ACC112 (cell line): ENCODE measurements around the gene XYLB.
"Not testable (repeated sequence)": the region's sequence is repeated elsewhere in the genome, so short reads cannot be mapped to it uniquely, and the experiment has no call there.

ENCODE experiments used
- H2AFZ ChIP-seq: fragments of 200-600 bp; sonication (generic); one replicate; pipeline ENCODE4 v1.6.0; 2017; ENCODE audit warnings: antibody characterized with exemption, low read length; ENCODE audit not compliant: unreplicated experiment
- H3K27ac ChIP-seq: fragments of 200-600 bp; sonication (generic); 2 replicates; pipeline ENCODE4 v1.5.1; 2014; ENCODE audit warnings: low read depth, mild to moderate bottlenecking, antibody characterized with exemption, low read length, moderate library complexity
- H3K27me3 ChIP-seq: fragments of 200-600 bp; sonication (generic); 2 replicates; pipeline ENCODE4 v1.6.1; 2014; ENCODE audit warnings: mild to moderate bottlenecking, antibody characterized with exemption, low read length, moderate library complexity, mixed read lengths; ENCODE audit not compliant: insufficient read depth
- H3K36me3 ChIP-seq: fragments of 200-600 bp; sonication (generic); 2 replicates; pipeline ENCODE4 v1.6.1; 2016; ENCODE audit warnings: mild to moderate bottlenecking, antibody characterized with exemption, low read length, moderate library complexity, mixed read lengths; ENCODE audit not compliant: insufficient read depth
- H3K4me1 ChIP-seq: fragments of 200-600 bp; sonication (generic); one replicate; pipeline ENCODE4 v1.6.1; 2016; ENCODE audit warnings: low read length, mixed read lengths; ENCODE audit not compliant: insufficient read depth, unreplicated experiment, control insufficient read depth
- H3K4me3 ChIP-seq: fragments of 200-600 bp; sonication (generic); 2 replicates; pipeline ENCODE4 v1.5.1; 2014; ENCODE audit warnings: mild to moderate bottlenecking, low read depth, low read length
- H3K79me2 ChIP-seq: fragments of 200-600 bp; sonication (generic); one replicate; pipeline ENCODE4 v1.6.0; 2016; ENCODE audit warnings: low read length; ENCODE audit not compliant: control insufficient read depth, unreplicated experiment, insufficient read depth

The XYLB gene

DNA sequence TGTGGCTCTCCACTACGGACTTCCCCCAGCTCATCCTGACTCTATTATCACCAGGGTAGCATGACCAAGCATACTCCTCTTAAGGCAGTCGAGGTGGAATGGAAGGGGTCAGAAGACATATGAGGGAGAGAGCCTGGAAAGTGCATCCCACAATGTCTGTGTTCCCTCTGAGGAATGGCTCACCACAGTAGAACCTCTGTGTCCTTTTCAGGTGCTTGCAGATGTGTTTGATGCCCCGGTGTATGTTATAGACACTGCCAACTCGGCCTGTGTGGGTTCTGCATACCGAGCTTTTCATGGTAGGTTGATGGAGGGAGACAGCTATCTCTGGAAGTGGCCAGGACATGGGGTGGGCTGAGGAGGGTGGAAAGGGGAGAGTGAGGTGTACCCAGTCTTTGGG, 50.3 kb downstream of the XYLB start:
- H3K27ac ChIP-seq, result no peak overlapping the region
- H3K4me1 ChIP-seq, result no peaks in the 10 kb centered on the region
- H3K4me3 ChIP-seq, result no peak overlapping the region
- peaks cover 3% of the 10 kb centered on the region; the same call in 1 of the 2 replicates for H3K36me3 ChIP-seq
- no peaks in the 10 kb centered on the region for H3K27me3 ChIP-seq
- H2AFZ ChIP-seq, result no peak overlapping the region
- H3K79me2 ChIP-seq, result no peaks in the 10 kb centered on the region

DNA sequence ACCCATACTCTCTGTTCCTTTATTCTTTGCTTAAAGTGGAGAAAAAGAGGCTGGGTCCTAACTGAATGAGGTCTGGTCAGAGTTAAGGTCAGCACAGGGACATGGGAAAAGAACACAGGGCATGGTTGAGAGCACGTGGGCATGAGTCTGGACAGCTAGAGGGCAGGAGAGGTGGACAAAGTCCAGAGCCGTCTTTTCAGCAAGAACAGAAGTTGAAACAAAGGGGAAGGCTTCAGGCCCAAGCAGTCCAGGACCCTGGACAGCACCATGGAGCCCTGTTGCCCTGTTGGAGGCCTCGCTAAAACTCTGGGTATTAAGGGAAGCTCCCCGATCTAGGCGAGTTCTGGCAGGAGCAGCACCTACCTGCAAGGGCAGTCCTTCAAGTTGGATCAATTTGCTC, 50.7 kb downstream of the XYLB start:
- no peak overlapping the region for H3K4me3 ChIP-seq
- H3K27ac ChIP-seq, result no peak overlapping the region
- no peak overlapping the region for H2AFZ ChIP-seq
- H3K79me2 ChIP-seq, result no peaks in the 10 kb centered on the region
- no peaks in the 10 kb centered on the region for H3K4me1 ChIP-seq
- no peaks in the 10 kb centered on the region for H3K27me3 ChIP-seq
- peaks cover 8% of the 10 kb centered on the region; the same call in 1 of the 2 replicates for H3K36me3 ChIP-seq

DNA sequence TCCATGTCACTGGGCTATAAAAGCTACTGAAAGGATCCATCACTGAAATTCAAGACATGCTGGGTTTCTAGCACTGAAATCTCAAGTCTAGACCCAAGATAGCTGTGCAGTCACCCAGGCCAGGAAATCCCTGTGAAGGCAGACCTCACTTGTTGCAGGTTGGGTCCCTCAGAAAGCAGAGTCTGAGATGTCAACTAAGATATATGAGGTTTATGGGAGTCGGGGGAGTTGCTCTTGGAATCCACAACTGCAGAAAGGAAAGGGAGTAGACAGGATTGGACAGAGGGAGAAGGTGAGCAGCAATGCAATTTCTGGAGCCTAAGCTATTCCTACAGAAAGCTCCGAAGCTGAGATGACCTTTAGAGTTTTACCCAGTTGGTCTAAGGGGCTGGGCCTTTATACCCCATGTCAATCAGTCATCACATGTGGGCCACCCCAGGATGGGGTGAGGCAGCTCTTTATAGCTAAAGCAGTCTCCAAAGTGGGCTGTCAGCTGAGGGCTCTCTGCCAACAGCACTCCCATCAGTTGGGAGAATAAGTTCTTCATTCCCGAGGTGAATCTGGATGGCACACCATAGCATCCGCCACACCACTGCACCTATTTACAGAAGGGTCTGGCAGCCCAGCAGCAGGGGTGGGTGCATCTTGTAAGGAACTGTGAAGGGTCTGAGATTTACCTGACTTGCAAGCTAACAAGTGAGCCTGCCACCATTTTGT, 54.8 kb downstream of the XYLB start:
- Histone ChIP-seq H3K27me3 (no peaks in the 10 kb centered on the region), H2AFZ (no peak overlapping the region), H3K4me3 (no peak overlapping the region), H3K4me1 (peaks cover 7% of the 10 kb centered on the region), H3K79me2 (no peaks in the 10 kb centered on the region), H3K36me3 (peaks cover 14% of the 10 kb centered on the region; the same call in 1 of the 2 replicates), H3K27ac (no peak overlapping the region)

GRCh38 chr3:38404286-38404685, 57.7 kb downstream of the XYLB start:
- Histone ChIP-seq H3K27ac (no peak overlapping the region), H2AFZ (no peak overlapping the region), H3K36me3 (peaks cover 14% of the 10 kb centered on the region; the same call in 1 of the 2 replicates), H3K4me1 (peaks cover 7% of the 10 kb centered on the region), H3K27me3 (no peaks in the 10 kb centered on the region), H3K79me2 (no peaks in the 10 kb centered on the region), H3K4me3 (no peak overlapping the region)

DNA sequence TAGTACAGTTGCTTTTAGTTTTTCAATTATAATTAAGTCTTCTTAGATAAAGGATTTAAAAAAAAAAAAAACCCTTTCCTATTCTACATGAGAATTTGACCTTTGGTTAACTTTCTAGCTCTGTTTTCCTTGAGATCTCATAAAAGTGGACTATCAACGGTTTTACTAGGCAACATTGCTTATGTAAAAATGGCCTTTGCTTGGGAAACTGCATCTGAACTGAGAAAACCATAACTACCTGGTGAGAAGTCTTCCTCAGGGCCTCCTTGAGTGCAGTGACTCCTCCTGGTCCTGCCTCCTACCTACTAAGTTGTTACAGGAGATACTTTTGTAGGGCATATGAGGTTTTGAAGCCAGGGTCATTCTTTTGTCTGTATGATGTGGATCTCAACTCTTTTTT, 65.0 kb downstream of the XYLB start:
- no peak overlapping the region for H2AFZ ChIP-seq
- H3K36me3 ChIP-seq, result no peaks in the 10 kb centered on the region
- H3K4me3 ChIP-seq, result no peak overlapping the region
- no peak overlapping the region for H3K27ac ChIP-seq
- no peaks in the 10 kb centered on the region for H3K79me2 ChIP-seq
- no peaks in the 10 kb centered on the region for H3K4me1 ChIP-seq
- no peaks in the 10 kb centered on the region for H3K27me3 ChIP-seq

- H3K27me3 ChIP-seq, H2AFZ ChIP-seq, H3K36me3 ChIP-seq, H3K27ac ChIP-seq, H3K79me2 ChIP-seq, H3K4me3 ChIP-seq, H3K4me1 ChIP-seq: not testable (repeated sequence)
These were observed 74.2 kb downstream of the XYLB start for GRCh38 chr3:38420758-38421157.

- no peaks in the 10 kb centered on the region for H3K27me3 ChIP-seq
- H2AFZ ChIP-seq, result no peak overlapping the region
- no peaks in the 10 kb centered on the region for H3K79me2 ChIP-seq
- no peak overlapping the region for H3K27ac ChIP-seq
- H3K4me3 ChIP-seq, result no peak overlapping the region
- no peaks in the 10 kb centered on the region for H3K36me3 ChIP-seq
- H3K4me1 ChIP-seq, result no peaks in the 10 kb centered on the region
These were observed 75.2 kb downstream of the XYLB start for GRCh38 chr3:38421679-38422336.

DNA sequence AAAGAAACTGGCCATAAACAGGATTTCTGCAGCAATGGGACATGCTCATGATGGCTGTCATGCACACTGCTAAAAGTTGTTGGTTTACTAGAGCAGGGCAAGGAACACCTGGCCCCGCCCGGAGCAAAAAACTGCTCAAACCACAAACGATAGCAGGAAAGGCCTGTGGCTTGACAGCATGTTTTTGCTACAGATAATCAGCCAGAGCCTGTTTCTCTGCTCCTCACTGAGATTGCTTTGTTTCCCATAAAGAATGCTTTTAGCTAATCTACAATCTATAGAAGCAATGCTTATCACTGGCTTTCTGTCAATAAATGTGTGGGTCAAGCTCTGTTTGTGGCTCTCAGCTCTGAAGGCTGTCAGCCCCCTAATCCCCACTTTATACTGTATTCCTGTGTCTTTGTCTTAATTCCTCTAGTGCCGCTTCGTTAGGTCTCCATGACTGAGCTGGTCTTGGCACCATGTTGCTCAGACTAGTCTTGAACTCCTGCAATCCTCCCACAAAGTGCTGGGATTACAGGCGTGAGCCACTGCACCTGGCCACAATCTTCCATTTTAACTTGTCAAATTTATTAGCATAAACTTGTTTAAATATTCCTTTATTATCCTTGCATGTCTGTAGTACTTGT, 80.3 kb downstream of the XYLB start:
- H3K27me3 ChIP-seq, H3K36me3 ChIP-seq, H2AFZ ChIP-seq, H3K4me1 ChIP-seq, H3K79me2 ChIP-seq, H3K27ac ChIP-seq, H3K4me3 ChIP-seq: not testable (repeated sequence)

- not testable (repeated sequence) for H2AFZ ChIP-seq, H3K27me3 ChIP-seq, H3K36me3 ChIP-seq, H3K79me2 ChIP-seq, H3K4me3 ChIP-seq, H3K4me1 ChIP-seq, H3K27ac ChIP-seq
These were observed 86.5 kb downstream of the XYLB start for GRCh38 chr3:38432871-38433658.

GRCh38 chr3:38433661-38434060, 87.1 kb downstream of the XYLB start:
- H3K79me2 ChIP-seq, H3K27ac ChIP-seq, H3K4me1 ChIP-seq, H3K27me3 ChIP-seq, H3K4me3 ChIP-seq, H3K36me3 ChIP-seq, H2AFZ ChIP-seq: not testable (repeated sequence)
